HL-60/S4 treated with phorbol 12-myristate 13-acetate at 8.2 ng/mL for 4 days and 3 days (cell line): ENCODE results near the gene LPO.

ENCODE experiments used
- in situ Hi-C: fragments of 300-500 bp; cut with MboI; formaldehyde crosslinking; loops from 2 replicates; pipeline ENCODE4 v1.15.0; 2022; ENCODE audit warnings: low sequenced_read_pairs

Gene LPO

GRCh38 chr17:58315750-58316149 is 77.4 kb downstream of the LPO start:
- in situ Hi-C loops = loop anchor here (10.0 kb wide), 1 partner anchor 129 kb away; no protein-coding TSS in a partner anchor

GRCh38 chr17:58316260-58316960 is 78.0 kb downstream of the LPO start:
- in situ Hi-C loops = loop anchor here (10.0 kb wide), 1 partner anchor 128 kb away; no protein-coding TSS in a partner anchor

- in situ Hi-C loops = loop anchor here (10.0 kb wide), 1 partner anchor 127 kb away; no protein-coding TSS in a partner anchor
Measured at GRCh38 chr17:58317421-58318064, 79.2 kb downstream of the LPO start.

GRCh38 chr17:58318065-58318481 is 79.7 kb downstream of the LPO start:
- in situ Hi-C loops = loop anchor here (10.0 kb wide), 1 partner anchor 127 kb away; no protein-coding TSS in a partner anchor
